WTC11 (cell line): Measurements from ENCODE around the gene MYL12B. TPM values are rescaled to one million over a fixed set of nuclear protein-coding genes. Genes with fewer than 3 reads are reported as not detected.
"Not testable (repeated sequence)": the region's sequence is repeated elsewhere in the genome, so short reads cannot be mapped to it uniquely, and the experiment has no call there.

Experiments
- ATAC-seq: fragments of 200-7000 bp; cut with Tn5 transposase; 2 replicates; pipeline ENCODE4 v1.10.0; 2021; ENCODE audit warnings: mild to moderate bottlenecking, moderate library complexity
- CTCF ChIA-PET: fragments of 300-600 bp; sonication (Branson Sonifier 250); formaldehyde crosslinking; loops from one replicate; lab custom pipeline; 2021; ENCODE audit warnings: antibody characterized with exemption; lab: Charles Lee
- POLR2A ChIA-PET: fragments of 350-600 bp; sonication (Branson Sonifier 250); formaldehyde crosslinking; loops from one replicate; lab custom pipeline; 2021; ENCODE audit warnings: antibody characterized with exemption; lab: Charles Lee
- DNase-seq: peaks from one replicate; pipeline ENCODE4 v3.0.0; 2021; ENCODE audit warnings: low spot score
- H3K27ac Mint-ChIP-seq: 2 replicates; pipeline ENCODE4 v1.8.0; 2021; ENCODE audit warnings: mixed read lengths
- H3K27me3 Mint-ChIP-seq: 2 replicates; pipeline ENCODE4 v1.8.0; 2021; ENCODE audit warnings: low read depth, mild to moderate bottlenecking, moderate library complexity, mixed read lengths
- H3K36me3 Mint-ChIP-seq: 2 replicates; pipeline ENCODE4 v1.8.0; 2021; ENCODE audit warnings: mixed read lengths
- H3K4me1 Mint-ChIP-seq: 2 replicates; pipeline ENCODE4 v1.8.0; 2022; ENCODE audit warnings: mixed read lengths
- H3K4me3 Mint-ChIP-seq: 2 replicates; pipeline ENCODE4 v1.8.0; 2021; ENCODE audit warnings: mild to moderate bottlenecking, moderate library complexity, mixed read lengths
- H3K9me3 Mint-ChIP-seq: 2 replicates; pipeline ENCODE4 v1.8.0; 2021; ENCODE audit warnings: mixed read lengths
- CBFB ChIP-seq: sonication (generic); formaldehyde crosslinking; IDR thresholded peaks from 2 replicates; pipeline ENCODE4 v1.8.1; 2022; ENCODE audit warnings: mild to moderate bottlenecking, low read depth, missing genetic modification reagents
- CTCF ChIP-seq: fragments of 200-600 bp; IDR thresholded peaks from 2 replicates; pipeline ENCODE4 v1.8.0; 2022; ENCODE audit warnings: antibody characterized with exemption
- GTF2I ChIP-seq: fragments of 250-450 bp; sonication (Bioruptor Pico); conservative IDR thresholded peaks from 2 replicates; pipeline ENCODE4 v1.4.0; 2021; ENCODE audit warnings: mild to moderate bottlenecking
- HMGXB4 ChIP-seq: sonication (generic); formaldehyde crosslinking; IDR thresholded peaks from 2 replicates; pipeline ENCODE4 v1.8.1; 2023; ENCODE audit warnings: mild to moderate bottlenecking, moderate library complexity, missing genetic modification reagents
- OVOL2 ChIP-seq: fragments of 250-450 bp; sonication (Bioruptor Pico); IDR thresholded peaks from 2 replicates; pipeline ENCODE4 v1.9.0; 2021; ENCODE audit warnings: mild to moderate bottlenecking, borderline replicate concordance
- PRRX2 ChIP-seq: fragments of 250-450 bp; sonication (Bioruptor Pico); IDR thresholded peaks from 2 replicates; pipeline ENCODE4 v1.8.0; 2021; ENCODE audit warnings: mild to moderate bottlenecking
- TEAD1 ChIP-seq: sonication (generic); formaldehyde crosslinking; IDR thresholded peaks from 2 replicates; pipeline ENCODE4 v1.8.0; 2022; ENCODE audit warnings: mild to moderate bottlenecking, missing genetic modification reagents
- ZBTB43 ChIP-seq: sonication (generic); formaldehyde crosslinking; IDR thresholded peaks from 2 replicates; pipeline ENCODE4 v1.8.1; 2023; ENCODE audit warnings: mild to moderate bottlenecking, missing genetic modification reagents
- ZNF512 ChIP-seq: sonication (generic); formaldehyde crosslinking; IDR thresholded peaks from 2 replicates; pipeline ENCODE4 v1.8.1; 2022; ENCODE audit warnings: missing genetic modification reagents, borderline replicate concordance
- total RNA-seq: library from RNA; stranded (reverse); gene quantifications from 3 replicates; pipeline ENCODE4 v1.2.3, GENCODE V29; 2021

The MYL12B gene
- total RNA-seq, 1 experiment from 2014 or later: 173 TPM

- TF ChIP-seq HMGXB4 (CRISPR knock-in tag): no peak
These were observed 11.1 kb downstream of the MYL12B start (continued) for GRCh38 chr18:3273042-3273441.

GRCh38 chr18:3277643-3278213 lies 15.8 kb downstream of the MYL12B start:
- Mint-ChIP-seq H3K4me1 (peaks cover 37% of the 10 kb centered on the region), H3K36me3 (peaks cover 33% of the 10 kb centered on the region), H3K27ac (peak overlapping the region; percentile 62; the same call in 1 of the 2 replicates)
- ChIA-PET POLR2A (interaction anchor here (1.2 kb wide), 1 partner anchor 20 kb away, joined by 3 read pairs; no protein-coding TSS in a partner anchor), CTCF (interaction anchor here (1.2 to 3.5 kb wide), 2 partner anchors 388 to 425 kb away, joined by 5 to 36 read pairs; no protein-coding TSS in a partner anchor)
- H3K9me3 Mint-ChIP-seq, H3K27me3 Mint-ChIP-seq, H3K4me3 Mint-ChIP-seq, ATAC-seq, DNase-seq: not testable (repeated sequence)

GRCh38 chr18:3279201-3280185 lies 17.6 kb downstream of the MYL12B start:
- no peak for TF ChIP-seq GTF2I (CRISPR knock-in tag)
- no peak for TF ChIP-seq ZNF512 (CRISPR knock-in tag)
- TF ChIP-seq ZBTB43 (CRISPR knock-in tag): no peak
- TF ChIP-seq OVOL2 (CRISPR knock-in tag): no peak
- no peak for TF ChIP-seq TEAD1
- TF ChIP-seq PRRX2: no peak
- TF ChIP-seq, all 79 proteins: peak for 0
- H3K4me3 Mint-ChIP-seq: no peak overlapping the region
- ChIA-PET POLR2A (interaction anchor here (0.9 kb wide), 1 partner anchor 386 kb away, joined by 4 read pairs; no protein-coding TSS in a partner anchor), CTCF (interaction anchor here (0.9 to 3.5 kb wide), 10 partner anchors 18 to 492 kb away, joined by 3 to 36 read pairs (median 5); no protein-coding TSS in a partner anchor)
- H3K9me3 Mint-ChIP-seq: no peaks in the 10 kb centered on the region
- ATAC-seq: peak; percentile 56
- H3K36me3 Mint-ChIP-seq: peaks cover 21% of the 10 kb centered on the region
- no peak overlapping the region for H3K27ac Mint-ChIP-seq
- peaks cover 52% of the 10 kb centered on the region for H3K4me1 Mint-ChIP-seq
- no peak for DNase-seq
- H3K27me3 Mint-ChIP-seq: no peaks in the 10 kb centered on the region

GRCh38 chr18:3281456-3282400 lies 19.8 kb downstream of the MYL12B start:
- no peak for TF ChIP-seq CBFB (CRISPR knock-in tag)
- peak; percentile 62 for TF ChIP-seq CTCF
- peak; percentile 51 for ATAC-seq
- Mint-ChIP-seq H3K9me3 (peaks cover 7% of the 10 kb centered on the region), H3K4me1 (peaks cover 52% of the 10 kb centered on the region), H3K27ac (no peak overlapping the region), H3K36me3 (peaks cover 9% of the 10 kb centered on the region), H3K27me3 (no peaks in the 10 kb centered on the region), H3K4me3 (no peak overlapping the region)
- ChIA-PET CTCF (interaction anchor here (0.5 to 4.6 kb wide), 13 partner anchors 15 to 588 kb away, joined by 3 to 47 read pairs (median 7); no protein-coding TSS in a partner anchor), POLR2A (no interaction called here)
- DNase-seq: no peak
